Measurements from ENCODE around the gene PUM2. TPM values are rescaled to one million over a fixed set of nuclear protein-coding genes. Genes with fewer than 3 reads are reported as not detected.
A peak's percentile ranks its signal among the peaks of the same experiment; 100 is the strongest.
"Not testable (repeated sequence)": the region's sequence is repeated elsewhere in the genome, so short reads cannot be mapped to it uniquely, and the experiment has no call there.

PUM2 gene
- polyA plus RNA-seq, 1 donor (not counting 4 experiments of a cell fraction or from before 2014, with no cell fraction given) = 47.5 TPM

DNA sequence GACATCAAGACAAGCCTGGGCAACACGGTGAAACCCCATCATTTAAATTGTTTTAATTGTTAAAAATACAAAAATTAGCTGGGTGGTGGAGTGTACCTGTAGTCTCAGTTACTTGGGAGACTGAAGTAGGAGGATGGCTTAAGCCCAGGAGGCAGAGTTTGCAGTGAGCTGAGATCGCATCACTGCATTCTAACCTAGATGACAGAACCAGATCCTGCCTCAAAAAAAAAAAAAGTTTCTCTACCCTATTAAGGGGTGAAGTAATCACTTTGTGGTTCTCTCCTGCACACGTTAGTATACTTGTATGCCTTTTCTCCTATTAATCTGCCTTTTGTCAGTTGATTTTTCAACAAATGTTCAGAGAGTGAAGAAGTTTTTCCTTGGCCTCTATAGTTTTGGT is 18.1 kb upstream of the PUM2 start:
- no peaks in the 10 kb centered on the region for H3K9me3 ChIP-seq (ENCODE audit: control insufficient read depth, low read depth, low read length)
- H3K27ac ChIP-seq (ENCODE audit: control insufficient read depth, insufficient read depth, low read length) = no peak overlapping the region
- dilution Hi-C loops (cut with MboI; ENCODE audit: extremely low pct_ligation_motif_present, low sequenced_read_pairs) = no loop called here

DNA sequence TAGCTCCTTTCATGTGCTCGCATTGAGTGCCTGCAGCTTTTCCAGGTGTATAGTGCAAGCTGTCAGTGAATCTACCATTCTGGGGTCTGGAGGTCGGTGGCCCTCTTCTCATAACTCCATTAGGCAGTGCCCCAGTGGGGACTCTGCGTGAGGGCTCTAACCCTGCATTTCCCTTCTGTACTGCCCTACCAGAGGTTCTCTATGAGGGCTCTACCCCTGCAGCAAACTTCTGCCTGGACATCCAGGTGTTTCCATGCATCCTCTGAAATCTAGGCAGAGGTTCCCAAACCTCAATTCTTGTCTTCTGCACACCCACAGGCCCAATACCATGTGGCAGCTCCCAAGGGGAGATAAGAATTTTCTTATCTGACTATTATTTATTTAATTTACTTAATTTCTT is 17.3 kb upstream of the PUM2 start:
- H3K4me2 ChIP-seq (ENCODE audit: control insufficient read depth, extremely low read depth, insufficient read depth, low read depth, low read length); H3K36me3 ChIP-seq (ENCODE audit: control insufficient read depth in 2 of 2, extremely low read depth in 1 of 2, insufficient read depth in 2 of 2, low read length in 2 of 2); H3K79me2 ChIP-seq (ENCODE audit: control insufficient read depth, insufficient read depth, low read length); H3K27ac ChIP-seq (ENCODE audit: control insufficient read depth, insufficient read depth, low read length); FAIRE-seq; H3K9me3 ChIP-seq (ENCODE audit: control insufficient read depth, low read depth, low read length); H2AFZ ChIP-seq (ENCODE audit: control insufficient read depth, low read length); dilution Hi-C loops (cut with MboI; ENCODE audit: extremely low pct_ligation_motif_present, low sequenced_read_pairs); DNase-seq (ENCODE audit: low read depth, low spot score); H3K9ac ChIP-seq (ENCODE audit: control insufficient read depth, extremely low read depth, insufficient read depth, low read length); H3K4me3 ChIP-seq (ENCODE audit: control insufficient read depth in 2 of 3, extremely low read depth in 1 of 3, insufficient read depth in 2 of 3, low read depth in 1 of 3, low read length in 3 of 3); H4K20me1 ChIP-seq (ENCODE audit: control insufficient read depth, extremely low read depth, insufficient read depth, low read length); H3K9me1 ChIP-seq (ENCODE audit: control insufficient read depth, extremely low read depth, insufficient read depth, low read length); H3K27me3 ChIP-seq (ENCODE audit: control insufficient read depth, extremely low read depth, insufficient read depth, low read length): not testable (repeated sequence)
- peaks cover 49% of the 10 kb centered on the region for H3K4me1 ChIP-seq (ENCODE audit: control insufficient read depth, extremely low read depth, insufficient read depth, low read length)

More for the DNA sequence above, 18.1 kb upstream of the PUM2 start:
- H3K9ac ChIP-seq (ENCODE audit: control insufficient read depth, extremely low read depth, insufficient read depth, low read length) = no peak overlapping the region
- no peaks in the 10 kb centered on the region for H3K27me3 ChIP-seq (ENCODE audit: control insufficient read depth, extremely low read depth, insufficient read depth, low read length)
- no peaks in the 10 kb centered on the region for H3K79me2 ChIP-seq (ENCODE audit: control insufficient read depth, insufficient read depth, low read length)
- no peaks in the 10 kb centered on the region for H3K9me1 ChIP-seq (ENCODE audit: control insufficient read depth, extremely low read depth, insufficient read depth, low read length)
- no peak overlapping the region for H3K4me3 ChIP-seq (ENCODE audit: control insufficient read depth in 2 of 3, extremely low read depth in 1 of 3, insufficient read depth in 2 of 3, low read depth in 1 of 3, low read length in 3 of 3)
- no peak overlapping the region for H3K4me2 ChIP-seq (ENCODE audit: control insufficient read depth, extremely low read depth, insufficient read depth, low read depth, low read length)
- DNase-seq (ENCODE audit: low read depth, low spot score) (no peak), FAIRE-seq (no peak)
- H4K20me1 ChIP-seq (ENCODE audit: control insufficient read depth, extremely low read depth, insufficient read depth, low read length) = no peaks in the 10 kb centered on the region
- no peak overlapping the region for H2AFZ ChIP-seq (ENCODE audit: control insufficient read depth, low read length)
- TF ChIP-seq, protein P1, sequence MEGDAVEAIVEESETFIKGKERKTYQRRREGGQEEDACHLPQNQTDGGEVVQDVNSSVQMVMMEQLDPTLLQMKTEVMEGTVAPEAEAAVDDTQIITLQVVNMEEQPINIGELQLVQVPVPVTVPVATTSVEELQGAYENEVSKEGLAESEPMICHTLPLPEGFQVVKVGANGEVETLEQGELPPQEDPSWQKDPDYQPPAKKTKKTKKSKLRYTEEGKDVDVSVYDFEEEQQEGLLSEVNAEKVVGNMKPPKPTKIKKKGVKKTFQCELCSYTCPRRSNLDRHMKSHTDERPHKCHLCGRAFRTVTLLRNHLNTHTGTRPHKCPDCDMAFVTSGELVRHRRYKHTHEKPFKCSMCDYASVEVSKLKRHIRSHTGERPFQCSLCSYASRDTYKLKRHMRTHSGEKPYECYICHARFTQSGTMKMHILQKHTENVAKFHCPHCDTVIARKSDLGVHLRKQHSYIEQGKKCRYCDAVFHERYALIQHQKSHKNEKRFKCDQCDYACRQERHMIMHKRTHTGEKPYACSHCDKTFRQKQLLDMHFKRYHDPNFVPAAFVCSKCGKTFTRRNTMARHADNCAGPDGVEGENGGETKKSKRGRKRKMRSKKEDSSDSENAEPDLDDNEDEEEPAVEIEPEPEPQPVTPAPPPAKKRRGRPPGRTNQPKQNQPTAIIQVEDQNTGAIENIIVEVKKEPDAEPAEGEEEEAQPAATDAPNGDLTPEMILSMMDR (optimal IDR thresholded peaks at IDR 0.05 in 1 of 3, IDR thresholded peaks at IDR 0.05 in 1 of 3, conservative IDR thresholded peaks at IDR 0.05 in 1 of 3; ENCODE audit: extremely low read depth in 1 of 3, insufficient read depth in 2 of 3, low read length in 3 of 3) = no peak
- TF ChIP-seq EZH2 (IDR thresholded peaks at IDR 0.05; ENCODE audit: low read length) = no peak
- peaks cover 49% of the 10 kb centered on the region for H3K4me1 ChIP-seq (ENCODE audit: control insufficient read depth, extremely low read depth, insufficient read depth, low read length)
- no peaks in the 10 kb centered on the region for H3K36me3 ChIP-seq (ENCODE audit: control insufficient read depth in 2 of 2, extremely low read depth in 1 of 2, insufficient read depth in 2 of 2, low read length in 2 of 2)

- H2AFZ ChIP-seq (ENCODE audit: control insufficient read depth, low read length) = no peak overlapping the region
- H3K79me2 ChIP-seq (ENCODE audit: control insufficient read depth, insufficient read depth, low read length) = no peaks in the 10 kb centered on the region
- H3K9ac ChIP-seq (ENCODE audit: control insufficient read depth, extremely low read depth, insufficient read depth, low read length) = no peak overlapping the region
- H3K4me2 ChIP-seq (ENCODE audit: control insufficient read depth, extremely low read depth, insufficient read depth, low read depth, low read length) = no peak overlapping the region
- H3K9me1 ChIP-seq (ENCODE audit: control insufficient read depth, extremely low read depth, insufficient read depth, low read length) = no peaks in the 10 kb centered on the region
- no peaks in the 10 kb centered on the region for H3K27me3 ChIP-seq (ENCODE audit: control insufficient read depth, extremely low read depth, insufficient read depth, low read length)
- no peaks in the 10 kb centered on the region for H4K20me1 ChIP-seq (ENCODE audit: control insufficient read depth, extremely low read depth, insufficient read depth, low read length)
- FAIRE-seq = peak; percentile 83
- dilution Hi-C loops (cut with MboI; ENCODE audit: extremely low pct_ligation_motif_present, low sequenced_read_pairs) = no loop called here
- H3K4me1 ChIP-seq (ENCODE audit: control insufficient read depth, extremely low read depth, insufficient read depth, low read length) = peaks cover 55% of the 10 kb centered on the region
- no peaks in the 10 kb centered on the region for H3K36me3 ChIP-seq (ENCODE audit: control insufficient read depth in 2 of 2, extremely low read depth in 1 of 2, insufficient read depth in 2 of 2, low read length in 2 of 2)
- H3K4me3 ChIP-seq (ENCODE audit: control insufficient read depth in 2 of 3, extremely low read depth in 1 of 3, insufficient read depth in 2 of 3, low read depth in 1 of 3, low read length in 3 of 3) = no peak overlapping the region
- TF ChIP-seq, protein P1 (optimal IDR thresholded peaks at IDR 0.05 in 1 of 3, IDR thresholded peaks at IDR 0.05 in 1 of 3, conservative IDR thresholded peaks at IDR 0.05 in 1 of 3; ENCODE audit: extremely low read depth in 1 of 3, insufficient read depth in 2 of 3, low read length in 3 of 3) = no peak
- TF ChIP-seq EZH2 (IDR thresholded peaks at IDR 0.05; ENCODE audit: low read length) = no peak
- no peak for DNase-seq (ENCODE audit: low read depth, low spot score)
- H3K9me3 ChIP-seq (ENCODE audit: control insufficient read depth, low read depth, low read length) = no peaks in the 10 kb centered on the region
- H3K27ac ChIP-seq (ENCODE audit: control insufficient read depth, insufficient read depth, low read length) = peak overlapping the region; percentile 65
Measured at GRCh38 chr2:20366672-20367116, 16.1 kb upstream of the PUM2 start.
